ENCODE measurements around the gene TMEM30B.

Gene TMEM30B

GRCh38 chr14:61260939-61261776 lies 20.0 kb downstream of the TMEM30B start (continued):
- TF ChIP-seq ZNF26 (tag by site-specific recombination; IDR thresholded peaks at IDR 0.05) = no peak
- TF ChIP-seq ZNF404 (tag by site-specific recombination; IDR thresholded peaks at IDR 0.05) = no peak
- no peak for TF ChIP-seq AEBP2 (tag by site-specific recombination; IDR thresholded peaks at IDR 0.05; ENCODE audit: borderline replicate concordance)
- TF ChIP-seq ZNF280D (tag by site-specific recombination; IDR thresholded peaks at IDR 0.05) = no peak
- peak; percentile 44 for TF ChIP-seq BCL11A (tag by site-specific recombination; IDR thresholded peaks at IDR 0.05; ENCODE audit: low read depth)
- TF ChIP-seq ZNF558 (tag by site-specific recombination; IDR thresholded peaks at IDR 0.05) = 0 out of 2 replicates have a peak, but pooled peaks have one; percentile 14
- 0 out of 2 replicates have a peak, but pooled peaks have one; percentile 20 for TF ChIP-seq MZF1 (tag by site-specific recombination; IDR thresholded peaks at IDR 0.05; ENCODE audit: borderline replicate concordance)
- TF ChIP-seq ZFP37 (tag by site-specific recombination; IDR thresholded peaks at IDR 0.05) = no peak; the same call in 1 of the 2 replicates
- peak; percentile 42; the same call in 1 of the 2 replicates for TF ChIP-seq ZBTB17 (tag by site-specific recombination; IDR thresholded peaks at IDR 0.05)
- TF ChIP-seq ZNF660 (tag by site-specific recombination; IDR thresholded peaks at IDR 0.05) = no peak
- no peak for TF ChIP-seq HOXD13 (CRISPR knock-in tag; IDR thresholded peaks at IDR 0.05; ENCODE audit: borderline replicate concordance)
- TF ChIP-seq PRDM1 (tag by site-specific recombination; IDR thresholded peaks at IDR 0.05) = peak; percentile 26; the same call in 1 of the 2 replicates
- TF ChIP-seq ZNF394 (tag by site-specific recombination; IDR thresholded peaks at IDR 0.05; ENCODE audit: borderline replicate concordance) = peak; percentile 53; the same call in 1 of the 2 replicates
- TF ChIP-seq GLIS2 (tag by site-specific recombination; IDR thresholded peaks at IDR 0.05) = no peak
- no peak for TF ChIP-seq ZNF658 (tag by site-specific recombination; IDR thresholded peaks at IDR 0.05)
- no peak for TF ChIP-seq TCF7L2 (IDR thresholded peaks at IDR 0.05; ENCODE audit: borderline replicate concordance, low read depth, low read length)
- TF ChIP-seq OVOL3 (tag by site-specific recombination; IDR thresholded peaks at IDR 0.05) = no peak
- TF ChIP-seq PBX3 (CRISPR knock-in tag; IDR thresholded peaks at IDR 0.05) = no peak
- no peak for TF ChIP-seq ZNF785 (tag by site-specific recombination; IDR thresholded peaks at IDR 0.05)
- TF ChIP-seq BCL6B (tag by site-specific recombination; IDR thresholded peaks at IDR 0.05) = no peak
- TF ChIP-seq ZNF132 (tag by site-specific recombination; IDR thresholded peaks at IDR 0.05; ENCODE audit: borderline replicate concordance) = no peak
- TF ChIP-seq ZNF10 (tag by site-specific recombination; IDR thresholded peaks at IDR 0.05) = peak; percentile 49; the same call in 1 of the 2 replicates
- TF ChIP-seq GLI4 (tag by site-specific recombination; IDR thresholded peaks at IDR 0.05) = no peak
- no peak for TF ChIP-seq ZNF37A (tag by site-specific recombination; IDR thresholded peaks at IDR 0.05)
- TF ChIP-seq ZNF624 (tag by site-specific recombination; IDR thresholded peaks at IDR 0.05) = no peak
- TF ChIP-seq ZNF138 (tag by site-specific recombination; IDR thresholded peaks at IDR 0.05; ENCODE audit: borderline replicate concordance) = no peak
- no peak for TF ChIP-seq ZNF354C (tag by site-specific recombination; IDR thresholded peaks at IDR 0.05; ENCODE audit: borderline replicate concordance, low read depth)
- TF ChIP-seq KLF17 (tag by site-specific recombination; IDR thresholded peaks at IDR 0.05) = no peak
- TF ChIP-seq ZNF521 (tag by site-specific recombination; IDR thresholded peaks at IDR 0.05) = no peak
- no peak for TF ChIP-seq ZNF155 (tag by site-specific recombination; IDR thresholded peaks at IDR 0.05)
- no peak for TF ChIP-seq SCRT1 (tag by site-specific recombination; IDR thresholded peaks at IDR 0.05; ENCODE audit: borderline replicate concordance)
